HEK293 (cell line): ENCODE results near the gene TINAGL1.

Experiments used
- BCL11A ChIP-seq: fragments of 450-650 bp; formaldehyde crosslinking; IDR thresholded peaks from 2 replicates; pipeline ENCODE4 v1.5.1; 2016; ENCODE audit warnings: low read depth, missing biosample characterization, missing genetic modification characterization
- MEIS1 ChIP-seq: sonication (generic); formaldehyde crosslinking; IDR thresholded peaks from 2 replicates; pipeline ENCODE4 v1.8.1; 2022; ENCODE audit warnings: missing genetic modification reagents, mild to moderate bottlenecking, borderline replicate concordance
- TCF7L2 ChIP-seq: IDR thresholded peaks from 2 replicates; pipeline ENCODE4 v1.6.1; 2011; ENCODE audit warnings: low read depth, mild to moderate bottlenecking, inconsistent platforms, low read length, moderate library complexity, borderline replicate concordance
- ZBTB48 ChIP-seq: fragments of 450-650 bp; formaldehyde crosslinking; IDR thresholded peaks from 2 replicates; pipeline ENCODE4 v1.5.1; 2016; ENCODE audit warnings: missing biosample characterization, missing genetic modification characterization
- ZNF24 ChIP-seq: fragments of 450-650 bp; formaldehyde crosslinking; IDR thresholded peaks from 2 replicates; pipeline ENCODE4 v1.5.1; 2016; ENCODE audit warnings: missing biosample characterization, missing genetic modification characterization
- ZNF274 ChIP-seq, 2 experiments: fragments of 200-500 bp in 1 of 2; fragments of 450-650 bp in 1 of 2; sonication (Bioruptor generic) in 1 of 2; formaldehyde crosslinking in 1 of 2; IDR thresholded peaks; 2 replicates each; pipeline versions ENCODE4 v1.5.1 to v1.6.1; 2014 to 2016; ENCODE audit warnings: borderline replicate concordance in 1 of 2, inconsistent platforms in 1 of 2, low read length in 1 of 2, missing biosample characterization in 1 of 2, missing genetic modification characterization in 1 of 2
- ZNF510 ChIP-seq: fragments of 450-650 bp; formaldehyde crosslinking; IDR thresholded peaks from 2 replicates; pipeline ENCODE4 v1.5.1; 2018; ENCODE audit warnings: mild to moderate bottlenecking, missing genetic modification characterization, missing biosample characterization; ENCODE audit not compliant: insufficient replicate concordance
- ZNF707 ChIP-seq: fragments of 450-650 bp; formaldehyde crosslinking; IDR thresholded peaks from 2 replicates; pipeline ENCODE4 v1.5.1; 2016; ENCODE audit warnings: missing biosample characterization, missing genetic modification characterization
- TF ChIP-seq, protein P1 (sequence below): fragments of 450-650 bp; formaldehyde crosslinking; IDR thresholded peaks from 2 replicates; pipeline ENCODE4 v1.5.1; 2016; ENCODE audit warnings: missing biosample characterization, missing genetic modification characterization, low read depth
- TF ChIP-seq, protein P2 (sequence below): fragments of 450-650 bp; formaldehyde crosslinking; IDR thresholded peaks from 2 replicates; pipeline ENCODE4 v1.5.1; 2016; ENCODE audit warnings: missing biosample characterization, missing genetic modification characterization
- TF ChIP-seq, protein P3 (sequence below): fragments of 450-650 bp; formaldehyde crosslinking; IDR thresholded peaks from 2 replicates; pipeline ENCODE4 v1.5.1; 2016; ENCODE audit warnings: missing biosample characterization, missing genetic modification characterization
- TF ChIP-seq, protein P4 (sequence below): fragments of 450-650 bp; formaldehyde crosslinking; IDR thresholded peaks from 2 replicates; pipeline ENCODE4 v1.5.1; 2017; ENCODE audit warnings: missing biosample characterization, missing genetic modification characterization
- TF ChIP-seq, protein P5 (sequence below): fragments of 450-650 bp; formaldehyde crosslinking; IDR thresholded peaks from 2 replicates; pipeline ENCODE4 v1.5.1; 2016; ENCODE audit warnings: missing biosample characterization, missing genetic modification characterization, low read depth

DNA sequence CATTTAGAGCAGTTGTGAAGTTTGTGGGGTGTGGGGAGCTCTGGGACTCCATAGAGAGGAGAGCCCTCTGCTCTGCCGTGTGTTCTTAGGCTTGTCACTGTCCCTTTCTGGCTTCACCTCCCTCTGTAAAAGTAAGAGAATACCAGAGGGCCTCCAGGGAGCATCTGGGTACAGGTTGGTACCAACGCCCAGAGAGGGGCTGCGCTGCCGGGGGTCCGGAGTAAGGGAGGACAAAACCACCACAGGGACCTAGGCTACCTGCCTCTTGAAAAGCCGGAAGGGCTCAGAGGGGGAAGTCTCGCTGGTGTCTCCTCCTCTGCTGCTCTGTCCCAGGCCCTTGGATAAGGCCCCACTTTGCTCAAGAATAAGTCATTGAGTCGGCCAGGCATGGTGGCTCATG, 3.1 kb upstream of the TINAGL1 start:
- no peak for TF ChIP-seq ZNF24 (tag by site-specific recombination)
- no peak for TF ChIP-seq ZNF707 (tag by site-specific recombination)
- TF ChIP-seq ZBTB48: no peak
- TF ChIP-seq, protein P1, sequence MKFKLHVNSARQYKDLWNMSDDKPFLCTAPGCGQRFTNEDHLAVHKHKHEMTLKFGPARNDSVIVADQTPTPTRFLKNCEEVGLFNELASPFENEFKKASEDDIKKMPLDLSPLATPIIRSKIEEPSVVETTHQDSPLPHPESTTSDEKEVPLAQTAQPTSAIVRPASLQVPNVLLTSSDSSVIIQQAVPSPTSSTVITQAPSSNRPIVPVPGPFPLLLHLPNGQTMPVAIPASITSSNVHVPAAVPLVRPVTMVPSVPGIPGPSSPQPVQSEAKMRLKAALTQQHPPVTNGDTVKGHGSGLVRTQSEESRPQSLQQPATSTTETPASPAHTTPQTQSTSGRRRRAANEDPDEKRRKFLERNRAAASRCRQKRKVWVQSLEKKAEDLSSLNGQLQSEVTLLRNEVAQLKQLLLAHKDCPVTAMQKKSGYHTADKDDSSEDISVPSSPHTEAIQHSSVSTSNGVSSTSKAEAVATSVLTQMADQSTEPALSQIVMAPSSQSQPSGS (tag by site-specific recombination): no peak
- TF ChIP-seq, protein P2, sequence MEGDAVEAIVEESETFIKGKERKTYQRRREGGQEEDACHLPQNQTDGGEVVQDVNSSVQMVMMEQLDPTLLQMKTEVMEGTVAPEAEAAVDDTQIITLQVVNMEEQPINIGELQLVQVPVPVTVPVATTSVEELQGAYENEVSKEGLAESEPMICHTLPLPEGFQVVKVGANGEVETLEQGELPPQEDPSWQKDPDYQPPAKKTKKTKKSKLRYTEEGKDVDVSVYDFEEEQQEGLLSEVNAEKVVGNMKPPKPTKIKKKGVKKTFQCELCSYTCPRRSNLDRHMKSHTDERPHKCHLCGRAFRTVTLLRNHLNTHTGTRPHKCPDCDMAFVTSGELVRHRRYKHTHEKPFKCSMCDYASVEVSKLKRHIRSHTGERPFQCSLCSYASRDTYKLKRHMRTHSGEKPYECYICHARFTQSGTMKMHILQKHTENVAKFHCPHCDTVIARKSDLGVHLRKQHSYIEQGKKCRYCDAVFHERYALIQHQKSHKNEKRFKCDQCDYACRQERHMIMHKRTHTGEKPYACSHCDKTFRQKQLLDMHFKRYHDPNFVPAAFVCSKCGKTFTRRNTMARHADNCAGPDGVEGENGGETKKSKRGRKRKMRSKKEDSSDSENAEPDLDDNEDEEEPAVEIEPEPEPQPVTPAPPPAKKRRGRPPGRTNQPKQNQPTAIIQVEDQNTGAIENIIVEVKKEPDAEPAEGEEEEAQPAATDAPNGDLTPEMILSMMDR (tag by site-specific recombination): no peak
- no peak for TF ChIP-seq MEIS1 (CRISPR knock-in tag)
- TF ChIP-seq ZNF510 (tag by site-specific recombination): no peak
- TF ChIP-seq, protein P3, sequence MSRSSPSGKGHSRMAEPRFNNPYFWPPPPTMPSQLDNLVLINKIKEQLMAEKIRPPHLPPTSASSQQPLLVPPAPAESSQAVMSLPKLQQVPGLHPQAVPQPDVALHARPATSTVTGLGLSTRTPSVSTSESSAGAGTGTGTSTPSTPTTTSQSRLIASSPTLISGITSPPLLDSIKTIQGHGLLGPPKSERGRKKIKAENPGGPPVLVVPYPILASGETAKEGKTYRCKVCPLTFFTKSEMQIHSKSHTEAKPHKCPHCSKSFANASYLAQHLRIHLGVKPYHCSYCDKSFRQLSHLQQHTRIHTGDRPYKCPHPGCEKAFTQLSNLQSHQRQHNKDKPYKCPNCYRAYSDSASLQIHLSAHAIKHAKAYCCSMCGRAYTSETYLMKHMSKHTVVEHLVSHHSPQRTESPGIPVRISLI (tag by site-specific recombination): no peak
- no peak for TF ChIP-seq ZNF274 (IDR thresholded peaks at IDR 0.05; ENCODE audit: low read length)
- no peak for TF ChIP-seq ZNF274 (tag by site-specific recombination; IDR thresholded peaks at IDR 0.05; ENCODE audit: borderline replicate concordance)
- TF ChIP-seq, protein P4, sequence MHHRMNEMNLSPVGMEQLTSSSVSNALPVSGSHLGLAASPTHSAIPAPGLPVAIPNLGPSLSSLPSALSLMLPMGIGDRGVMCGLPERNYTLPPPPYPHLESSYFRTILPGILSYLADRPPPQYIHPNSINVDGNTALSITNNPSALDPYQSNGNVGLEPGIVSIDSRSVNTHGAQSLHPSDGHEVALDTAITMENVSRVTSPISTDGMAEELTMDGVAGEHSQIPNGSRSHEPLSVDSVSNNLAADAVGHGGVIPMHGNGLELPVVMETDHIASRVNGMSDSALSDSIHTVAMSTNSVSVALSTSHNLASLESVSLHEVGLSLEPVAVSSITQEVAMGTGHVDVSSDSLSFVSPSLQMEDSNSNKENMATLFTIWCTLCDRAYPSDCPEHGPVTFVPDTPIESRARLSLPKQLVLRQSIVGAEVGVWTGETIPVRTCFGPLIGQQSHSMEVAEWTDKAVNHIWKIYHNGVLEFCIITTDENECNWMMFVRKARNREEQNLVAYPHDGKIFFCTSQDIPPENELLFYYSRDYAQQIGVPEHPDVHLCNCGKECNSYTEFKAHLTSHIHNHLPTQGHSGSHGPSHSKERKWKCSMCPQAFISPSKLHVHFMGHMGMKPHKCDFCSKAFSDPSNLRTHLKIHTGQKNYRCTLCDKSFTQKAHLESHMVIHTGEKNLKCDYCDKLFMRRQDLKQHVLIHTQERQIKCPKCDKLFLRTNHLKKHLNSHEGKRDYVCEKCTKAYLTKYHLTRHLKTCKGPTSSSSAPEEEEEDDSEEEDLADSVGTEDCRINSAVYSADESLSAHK (tag by site-specific recombination): no peak
- TF ChIP-seq, protein P5, sequence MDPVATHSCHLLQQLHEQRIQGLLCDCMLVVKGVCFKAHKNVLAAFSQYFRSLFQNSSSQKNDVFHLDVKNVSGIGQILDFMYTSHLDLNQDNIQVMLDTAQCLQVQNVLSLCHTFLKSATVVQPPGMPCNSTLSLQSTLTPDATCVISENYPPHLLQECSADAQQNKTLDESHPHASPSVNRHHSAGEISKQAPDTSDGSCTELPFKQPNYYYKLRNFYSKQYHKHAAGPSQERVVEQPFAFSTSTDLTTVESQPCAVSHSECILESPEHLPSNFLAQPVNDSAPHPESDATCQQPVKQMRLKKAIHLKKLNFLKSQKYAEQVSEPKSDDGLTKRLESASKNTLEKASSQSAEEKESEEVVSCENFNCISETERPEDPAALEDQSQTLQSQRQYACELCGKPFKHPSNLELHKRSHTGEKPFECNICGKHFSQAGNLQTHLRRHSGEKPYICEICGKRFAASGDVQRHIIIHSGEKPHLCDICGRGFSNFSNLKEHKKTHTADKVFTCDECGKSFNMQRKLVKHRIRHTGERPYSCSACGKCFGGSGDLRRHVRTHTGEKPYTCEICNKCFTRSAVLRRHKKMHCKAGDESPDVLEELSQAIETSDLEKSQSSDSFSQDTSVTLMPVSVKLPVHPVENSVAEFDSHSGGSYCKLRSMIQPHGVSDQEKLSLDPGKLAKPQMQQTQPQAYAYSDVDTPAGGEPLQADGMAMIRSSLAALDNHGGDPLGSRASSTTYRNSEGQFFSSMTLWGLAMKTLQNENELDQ (tag by site-specific recombination): no peak
- no peak for TF ChIP-seq BCL11A (tag by site-specific recombination)
- no peak for TF ChIP-seq TCF7L2
